HepG2 (cell line): ENCODE data around the gene SUPT4H1. TPM values are rescaled to one million over a fixed set of nuclear protein-coding genes. Genes with fewer than 3 reads are reported as not detected.

Experiments used
- ATAC-seq: fragments of 200-7000 bp; cut with Tn5 transposase; 3 replicates; pipeline ENCODE4 v1.9.1; 2020; ENCODE audit warnings: mild to moderate bottlenecking, moderate library complexity
- BruUV-seq: library from RNA; stranded (reverse); fragments of 400-500 nt; replicated peaks from 2 replicates; lab custom pipeline; 2021; lab: Mats Ljungman, UMichigan
- CTCF ChIA-PET: fragments of 300-600 bp; formaldehyde crosslinking; extraction: SDS; loops from one replicate; lab custom pipeline; 2021; ENCODE audit warnings: low total read pairs, inconsistent platforms, low intra/inter-chr PET ratio; lab: Yijun Ruan, JAX
- POLR2A ChIA-PET: fragments of 350-600 bp; sonication (Branson Sonifier 250); formaldehyde crosslinking; loops from one replicate; lab custom pipeline; 2020; ENCODE audit warnings: antibody characterized with exemption, inconsistent platforms; lab: Yijun Ruan, JAX
- DNase-seq: peaks from one replicate; pipeline ENCODE4 v3.0.0-alpha.2; 2015; ENCODE audit warnings: low spot score
- FAIRE-seq: peaks from 3 replicates; lab custom pipeline; 2011; peaks lifted over from hg19 to GRCh38; lab: Jason Lieb, UNC
- H2AFZ ChIP-seq: one replicate; pipeline ENCODE4 v1.6.1; 2011; ENCODE audit warnings: low read length, inconsistent platforms
- H3K27ac ChIP-seq: fragments of 300-600 bp; 3 replicates; pipeline ENCODE4 v1.8.0; 2011; ENCODE audit warnings: mixed run types, mild to moderate bottlenecking, mixed read lengths, low read length, inconsistent platforms; ENCODE audit not compliant: insufficient read depth; ENCODE audit errors: extremely low read length
- H3K27me3 ChIP-seq, 2 experiments: fragments of 200-600 bp in 1 of 2; 2 replicates in 1 of 2; 3 replicates in 1 of 2; pipeline versions ENCODE4 v1.6.0 to v1.8.0; 2011; ENCODE audit warnings: low read length in 2 of 2, mild to moderate bottlenecking in 2 of 2, moderate library complexity in 2 of 2, inconsistent platforms in 1 of 2; ENCODE audit not compliant: insufficient read depth in 2 of 2, control insufficient read depth in 1 of 2
- H3K36me3 ChIP-seq, 2 experiments: fragments of 200-600 bp in 1 of 2; replicated peaks in 1 of 2; 2 replicates in 1 of 2; 3 replicates in 1 of 2; pipeline versions ENCODE4 v1.5.1 to v1.8.0; 2011; ENCODE audit warnings: low read length in 2 of 2, inconsistent platforms in 1 of 2; ENCODE audit not compliant: insufficient read depth in 2 of 2, control insufficient read depth in 1 of 2
- H3K4me1 ChIP-seq: 2 replicates; pipeline ENCODE4 v1.5.1; 2012; ENCODE audit warnings: low read length, inconsistent platforms; ENCODE audit not compliant: insufficient read depth
- H3K4me2 ChIP-seq: 2 replicates; pipeline ENCODE4 v1.6.0; 2011; ENCODE audit warnings: low read depth, low read length, inconsistent platforms
- H3K4me3 ChIP-seq, 3 experiments: fragments of 200-600 bp in 1 of 3; sonication (generic), shearing (Covaris generic) in 1 of 3; replicated peaks in 1 of 3; 2 replicates each; pipeline ENCODE4 v1.5.1; 2011 to 2016; ENCODE audit warnings: low read length in 3 of 3, inconsistent platforms in 2 of 3, low read depth in 2 of 3, mild to moderate bottlenecking in 2 of 3, control low read depth in 1 of 3, mixed read lengths in 1 of 3; ENCODE audit not compliant: insufficient read depth in 1 of 3
- H3K79me2 ChIP-seq: one replicate; pipeline ENCODE4 v1.6.1; 2011; ENCODE audit warnings: low read length, inconsistent platforms; ENCODE audit not compliant: insufficient read depth
- H3K9ac ChIP-seq: 2 replicates; pipeline ENCODE4 v1.6.0; 2011; ENCODE audit warnings: mild to moderate bottlenecking, low read depth, low read length, inconsistent platforms; ENCODE audit not compliant: insufficient read depth
- H3K9me3 ChIP-seq: 2 replicates; pipeline ENCODE4 v1.5.1; 2012; ENCODE audit warnings: mild to moderate bottlenecking, low read length
- H4K20me1 ChIP-seq: 2 replicates; pipeline ENCODE4 v1.6.0; 2011; ENCODE audit warnings: inconsistent platforms, mild to moderate bottlenecking, low read length, moderate library complexity; ENCODE audit not compliant: insufficient read depth
- ISL2 ChIP-seq: sonication (generic); formaldehyde crosslinking; IDR thresholded peaks from 2 replicates; pipeline ENCODE4 v1.5.0; 2020; ENCODE audit warnings: missing genetic modification reagents
- KLF12 ChIP-seq: sonication (generic); formaldehyde crosslinking; IDR thresholded peaks from 2 replicates; pipeline ENCODE4 v1.4.0; 2020; ENCODE audit warnings: missing genetic modification reagents, borderline replicate concordance
- NFYC ChIP-seq: IDR thresholded peaks from 2 replicates; pipeline ENCODE4 v1.6.1; 2016; ENCODE audit warnings: missing genetic modification reagents, missing compliant biosample characterization
- STAG1 ChIP-seq: sonication (generic); formaldehyde crosslinking; IDR thresholded peaks from 2 replicates; pipeline ENCODE4 v1.4.0; 2020; ENCODE audit warnings: missing genetic modification reagents
- ZBTB4 ChIP-seq: sonication (generic); formaldehyde crosslinking; IDR thresholded peaks from 2 replicates; pipeline ENCODE4 v1.4.0; 2020; ENCODE audit warnings: missing genetic modification reagents, mild to moderate bottlenecking, borderline replicate concordance
- ZNF264 ChIP-seq: sonication (generic); formaldehyde crosslinking; IDR thresholded peaks from 2 replicates; pipeline ENCODE4 v1.4.0; 2020; ENCODE audit warnings: missing genetic modification reagents
- WGBS: methylation state at CpG from one replicate; pipeline ENCODE4 v1.1.6; 2017; ENCODE audit warnings: low lambda C conversion rate; 5-methylcytosine and 5-hydroxymethylcytosine counted together
- in situ Hi-C: cut with HindIII; loops from 2 replicates; pipeline ENCODE4 v1.10.0; 2017; ENCODE audit warnings: low pct_unique_long_range_greater_than_20kb; ENCODE audit not compliant: extremely low pct_ligation_motif_present
- intact Hi-C: fragments of 100-400 bp; cut with micrococcal nuclease; formaldehyde crosslinking; loops from one replicate; pipeline ENCODE4 v1.10.0; 2022; ENCODE audit not compliant: unreplicated experiment
- polyA plus RNA-seq, 8 experiments: library from polyadenylated mRNA; depleted of rRNA in 3 of 8; stranded (reverse) in 7 of 8; unstranded in 1 of 8; fragments of >200 nt; fragmentation: Illumina TruSeq in 4 of 8; extraction: Trizol in 4 of 8; gene quantifications; 2 replicates each; pipeline versions ENCODE4 v1.2.1 to v1.2.3, GENCODE V29; 2011 to 2016; ENCODE audit warnings: low read depth in 4 of 8, missing spikeins in 1 of 8, mixed read lengths in 1 of 8; ENCODE audit not compliant: insufficient read depth in 1 of 8
- total RNA-seq, 5 experiments: library from RNA; depleted of rRNA; stranded (reverse); fragments of >200 nt; fragmentation: Illumina TruSeq; extraction: Trizol; gene quantifications; 2 replicates each; pipeline ENCODE4 v1.2.3, GENCODE V29; 2016; ENCODE audit warnings: low read depth in 1 of 5
- TF ChIP-seq, protein P1 (sequence below): sonication (generic); formaldehyde crosslinking; IDR thresholded peaks from 2 replicates; pipeline ENCODE4 v1.5.0; 2020; ENCODE audit warnings: mild to moderate bottlenecking, missing genetic modification reagents, moderate library complexity
- TF ChIP-seq, protein P2 (sequence below): sonication (generic); formaldehyde crosslinking; IDR thresholded peaks from 2 replicates; pipeline ENCODE4 v1.9.0; 2021; ENCODE audit warnings: missing genetic modification reagents, mild to moderate bottlenecking, borderline replicate concordance

SUPT4H1 gene
- total and polyA plus RNA-seq, 2 of the 13 experiments (the other 11 are each of a cell fraction or from before 2014, with no cell fraction given) = 155 to 244 TPM

GRCh38 chr17:58312829-58313228 lies 39.2 kb downstream of the SUPT4H1 start:
- H3K27me3 ChIP-seq = peaks cover 21 to 77% of the 10 kb centered on the region in 2 experiments; a peak in 4 of 5 replicates
- intact Hi-C loops = no loop called here
- H3K9me3 ChIP-seq = no peaks in the 10 kb centered on the region
- CTCF ChIA-PET = interaction anchor here (2.0 kb wide), 1 partner anchor 134 kb away, joined by 6 read pairs; no protein-coding TSS in a partner anchor
- BruUV-seq = no TSS peak
- peaks cover 21% of the 10 kb centered on the region for H3K4me1 ChIP-seq
- H3K79me2 ChIP-seq = no peaks in the 10 kb centered on the region
- TF ChIP-seq, protein P1, sequence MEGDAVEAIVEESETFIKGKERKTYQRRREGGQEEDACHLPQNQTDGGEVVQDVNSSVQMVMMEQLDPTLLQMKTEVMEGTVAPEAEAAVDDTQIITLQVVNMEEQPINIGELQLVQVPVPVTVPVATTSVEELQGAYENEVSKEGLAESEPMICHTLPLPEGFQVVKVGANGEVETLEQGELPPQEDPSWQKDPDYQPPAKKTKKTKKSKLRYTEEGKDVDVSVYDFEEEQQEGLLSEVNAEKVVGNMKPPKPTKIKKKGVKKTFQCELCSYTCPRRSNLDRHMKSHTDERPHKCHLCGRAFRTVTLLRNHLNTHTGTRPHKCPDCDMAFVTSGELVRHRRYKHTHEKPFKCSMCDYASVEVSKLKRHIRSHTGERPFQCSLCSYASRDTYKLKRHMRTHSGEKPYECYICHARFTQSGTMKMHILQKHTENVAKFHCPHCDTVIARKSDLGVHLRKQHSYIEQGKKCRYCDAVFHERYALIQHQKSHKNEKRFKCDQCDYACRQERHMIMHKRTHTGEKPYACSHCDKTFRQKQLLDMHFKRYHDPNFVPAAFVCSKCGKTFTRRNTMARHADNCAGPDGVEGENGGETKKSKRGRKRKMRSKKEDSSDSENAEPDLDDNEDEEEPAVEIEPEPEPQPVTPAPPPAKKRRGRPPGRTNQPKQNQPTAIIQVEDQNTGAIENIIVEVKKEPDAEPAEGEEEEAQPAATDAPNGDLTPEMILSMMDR (CRISPR knock-in tag) = peak; percentile 27; the same call in 1 of the 2 replicates
- TF ChIP-seq ISL2 = no peak
- TF ChIP-seq STAG1 (CRISPR knock-in tag) = peak; percentile 65
- no peak for TF ChIP-seq NFYC (CRISPR knock-in tag)
- TF ChIP-seq, all 625 proteins: peak for 2
- ATAC-seq (no peak), FAIRE-seq (no peak), DNase-seq (no peak)
- 0% methylated on average over 1 of the region's 1 CpG for WGBS
- Histone ChIP-seq H3K36me3 (no peaks in the 10 kb centered on the region), H3K4me3 (no peak overlapping the region), H3K9ac (no peak overlapping the region), H3K4me2 (no peak overlapping the region), H4K20me1 (no peaks in the 10 kb centered on the region), H3K27ac (no peak overlapping the region), H2AFZ (no peak overlapping the region)
- POLR2A ChIA-PET = no interaction called here
- in situ Hi-C loops = no loop called here

DNA sequence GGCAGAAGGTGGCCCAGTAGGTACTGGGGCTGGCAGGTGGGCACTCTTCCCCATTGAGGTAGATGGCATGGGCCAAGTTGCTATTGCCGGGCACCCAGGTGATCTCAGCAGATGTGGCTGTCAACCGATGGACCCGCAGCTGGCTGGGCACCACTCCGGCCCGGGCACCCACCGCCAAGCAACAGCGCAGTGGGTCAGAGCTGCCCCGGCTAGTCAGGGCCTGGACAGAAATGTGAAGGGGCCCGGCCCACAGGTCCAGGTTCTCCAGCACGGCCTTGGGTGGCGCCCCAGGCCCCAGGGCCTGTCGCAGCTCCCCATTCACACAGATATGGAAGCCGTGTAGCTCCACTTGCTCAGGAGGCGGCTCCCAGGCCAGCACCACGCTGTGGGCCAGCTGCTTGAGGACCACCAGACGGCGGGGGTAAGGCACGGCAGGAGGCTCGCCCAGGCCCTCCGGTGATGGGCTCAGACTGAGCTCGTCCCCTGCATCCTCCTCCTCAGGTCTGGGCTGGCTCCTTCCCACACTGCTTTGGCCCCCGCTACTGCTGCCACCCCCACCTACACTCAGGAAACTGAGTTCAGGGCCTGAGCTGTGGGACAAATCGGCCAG lies 39.9 kb downstream of the SUPT4H1 start:
- WGBS = 37% methylated on average over 3 of the region's 23 CpGs
- Histone ChIP-seq H4K20me1 (no peaks in the 10 kb centered on the region), H3K4me2 (no peak overlapping the region), H3K4me3 (no peak overlapping the region), H3K9ac (no peak overlapping the region), H3K36me3 (no peaks in the 10 kb centered on the region), H2AFZ (no peak overlapping the region), H3K27ac (no peak overlapping the region), H3K79me2 (no peaks in the 10 kb centered on the region), H3K27me3 (peaks cover 21 to 84% of the 10 kb centered on the region in 2 experiments; a peak in 4 of 5 replicates), H3K4me1 (peaks cover 18% of the 10 kb centered on the region), H3K9me3 (no peaks in the 10 kb centered on the region)
- ATAC-seq = no peak
- in situ Hi-C loops (no loop called here), intact Hi-C loops (no loop called here)
- BruUV-seq = no TSS peak
- POLR2A ChIA-PET = no interaction called here
- CTCF ChIA-PET = interaction anchor here (2.0 kb wide), 1 partner anchor 135 kb away, joined by 6 read pairs; no protein-coding TSS in a partner anchor
- DNase-seq = no peak
- FAIRE-seq = no peak
- TF ChIP-seq ZNF264 (CRISPR knock-in tag) = no peak
- no peak for TF ChIP-seq ZBTB4 (CRISPR knock-in tag)
- TF ChIP-seq KLF12 = no peak
- TF ChIP-seq, protein P2, sequence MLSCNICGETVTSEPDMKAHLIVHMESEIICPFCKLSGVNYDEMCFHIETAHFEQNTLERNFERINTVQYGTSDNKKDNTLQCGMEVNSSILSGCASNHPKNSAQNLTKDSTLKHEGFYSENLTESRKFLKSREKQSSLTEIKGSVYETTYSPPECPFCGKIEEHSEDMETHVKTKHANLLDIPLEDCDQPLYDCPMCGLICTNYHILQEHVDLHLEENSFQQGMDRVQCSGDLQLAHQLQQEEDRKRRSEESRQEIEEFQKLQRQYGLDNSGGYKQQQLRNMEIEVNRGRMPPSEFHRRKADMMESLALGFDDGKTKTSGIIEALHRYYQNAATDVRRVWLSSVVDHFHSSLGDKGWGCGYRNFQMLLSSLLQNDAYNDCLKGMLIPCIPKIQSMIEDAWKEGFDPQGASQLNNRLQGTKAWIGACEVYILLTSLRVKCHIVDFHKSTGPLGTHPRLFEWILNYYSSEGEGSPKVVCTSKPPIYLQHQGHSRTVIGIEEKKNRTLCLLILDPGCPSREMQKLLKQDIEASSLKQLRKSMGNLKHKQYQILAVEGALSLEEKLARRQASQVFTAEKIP (CRISPR knock-in tag) = no peak
